Neural progenitor cell (in vitro differentiated cells): ENCODE measurements around the gene AP4M1.

Experiments used
- EZH2phosphoT487 ChIP-seq: fragments of 200-600 bp; sonication (generic); IDR thresholded peaks from 2 replicates; pipeline ENCODE4 v1.6.1; 2017; ENCODE audit warnings: antibody characterized with exemption
- TF ChIP-seq, protein P1 (sequence below): fragments of 200-600 bp; sonication (generic); IDR thresholded peaks from 2 replicates; pipeline ENCODE4 v1.5.1; 2017; ENCODE audit warnings: antibody characterized with exemption, mild to moderate bottlenecking

DNA sequence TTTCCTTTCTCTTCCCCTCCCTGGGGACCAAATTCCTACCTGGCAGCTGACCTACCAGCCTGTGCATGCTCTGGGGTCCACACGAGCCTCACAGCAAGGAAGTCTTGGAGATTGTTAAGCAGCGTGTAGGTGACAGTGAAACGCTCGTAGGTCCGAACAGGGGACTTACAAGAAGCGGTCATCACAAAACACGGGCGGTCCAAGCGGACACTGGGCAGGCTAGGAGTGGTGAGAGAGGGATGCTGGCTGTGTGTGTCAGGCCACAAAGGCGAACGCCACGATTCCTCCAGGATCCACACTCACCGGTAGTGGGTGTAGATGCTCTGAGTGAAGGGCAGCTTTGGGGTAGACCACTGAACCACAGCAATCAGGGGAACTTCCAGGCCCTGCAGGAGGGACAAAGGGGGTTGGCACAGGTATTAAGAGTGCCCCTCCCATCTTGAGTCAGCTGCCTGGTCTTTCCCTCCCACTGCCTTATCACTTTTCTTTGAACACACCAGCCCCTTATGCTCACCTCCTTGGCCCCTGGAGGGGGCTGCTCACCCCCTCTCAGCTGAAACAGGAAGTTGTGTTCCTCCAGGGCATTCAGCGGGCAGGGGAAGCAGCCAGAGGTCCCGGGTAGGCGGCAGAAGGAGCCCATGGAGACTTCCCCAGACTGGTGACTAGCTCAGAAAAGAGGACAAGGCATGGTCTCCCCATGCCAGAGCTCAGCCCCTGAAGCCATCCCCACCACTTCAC is 55.1 kb downstream of the AP4M1 start:
- TF ChIP-seq, protein P1, sequence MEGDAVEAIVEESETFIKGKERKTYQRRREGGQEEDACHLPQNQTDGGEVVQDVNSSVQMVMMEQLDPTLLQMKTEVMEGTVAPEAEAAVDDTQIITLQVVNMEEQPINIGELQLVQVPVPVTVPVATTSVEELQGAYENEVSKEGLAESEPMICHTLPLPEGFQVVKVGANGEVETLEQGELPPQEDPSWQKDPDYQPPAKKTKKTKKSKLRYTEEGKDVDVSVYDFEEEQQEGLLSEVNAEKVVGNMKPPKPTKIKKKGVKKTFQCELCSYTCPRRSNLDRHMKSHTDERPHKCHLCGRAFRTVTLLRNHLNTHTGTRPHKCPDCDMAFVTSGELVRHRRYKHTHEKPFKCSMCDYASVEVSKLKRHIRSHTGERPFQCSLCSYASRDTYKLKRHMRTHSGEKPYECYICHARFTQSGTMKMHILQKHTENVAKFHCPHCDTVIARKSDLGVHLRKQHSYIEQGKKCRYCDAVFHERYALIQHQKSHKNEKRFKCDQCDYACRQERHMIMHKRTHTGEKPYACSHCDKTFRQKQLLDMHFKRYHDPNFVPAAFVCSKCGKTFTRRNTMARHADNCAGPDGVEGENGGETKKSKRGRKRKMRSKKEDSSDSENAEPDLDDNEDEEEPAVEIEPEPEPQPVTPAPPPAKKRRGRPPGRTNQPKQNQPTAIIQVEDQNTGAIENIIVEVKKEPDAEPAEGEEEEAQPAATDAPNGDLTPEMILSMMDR: no peak
- no peak for TF ChIP-seq EZH2phosphoT487
